ENCODE results near the gene SLC8A1.

- no peak for TF ChIP-seq POLR2A (IDR thresholded peaks at IDR 0.05)
- TF ChIP-seq, protein P1, sequence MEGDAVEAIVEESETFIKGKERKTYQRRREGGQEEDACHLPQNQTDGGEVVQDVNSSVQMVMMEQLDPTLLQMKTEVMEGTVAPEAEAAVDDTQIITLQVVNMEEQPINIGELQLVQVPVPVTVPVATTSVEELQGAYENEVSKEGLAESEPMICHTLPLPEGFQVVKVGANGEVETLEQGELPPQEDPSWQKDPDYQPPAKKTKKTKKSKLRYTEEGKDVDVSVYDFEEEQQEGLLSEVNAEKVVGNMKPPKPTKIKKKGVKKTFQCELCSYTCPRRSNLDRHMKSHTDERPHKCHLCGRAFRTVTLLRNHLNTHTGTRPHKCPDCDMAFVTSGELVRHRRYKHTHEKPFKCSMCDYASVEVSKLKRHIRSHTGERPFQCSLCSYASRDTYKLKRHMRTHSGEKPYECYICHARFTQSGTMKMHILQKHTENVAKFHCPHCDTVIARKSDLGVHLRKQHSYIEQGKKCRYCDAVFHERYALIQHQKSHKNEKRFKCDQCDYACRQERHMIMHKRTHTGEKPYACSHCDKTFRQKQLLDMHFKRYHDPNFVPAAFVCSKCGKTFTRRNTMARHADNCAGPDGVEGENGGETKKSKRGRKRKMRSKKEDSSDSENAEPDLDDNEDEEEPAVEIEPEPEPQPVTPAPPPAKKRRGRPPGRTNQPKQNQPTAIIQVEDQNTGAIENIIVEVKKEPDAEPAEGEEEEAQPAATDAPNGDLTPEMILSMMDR (IDR thresholded peaks at IDR 0.05): no peak
These were observed 3.8 kb upstream of the SLC8A1 start for GRCh38 chr2:40455661-40456060.
